ENCODE measurements around the gene RC3H2.
"Not testable (repeated sequence)": the region's sequence is repeated elsewhere in the genome, so short reads cannot be mapped to it uniquely, and the experiment has no call there.

Gene RC3H2

DNA sequence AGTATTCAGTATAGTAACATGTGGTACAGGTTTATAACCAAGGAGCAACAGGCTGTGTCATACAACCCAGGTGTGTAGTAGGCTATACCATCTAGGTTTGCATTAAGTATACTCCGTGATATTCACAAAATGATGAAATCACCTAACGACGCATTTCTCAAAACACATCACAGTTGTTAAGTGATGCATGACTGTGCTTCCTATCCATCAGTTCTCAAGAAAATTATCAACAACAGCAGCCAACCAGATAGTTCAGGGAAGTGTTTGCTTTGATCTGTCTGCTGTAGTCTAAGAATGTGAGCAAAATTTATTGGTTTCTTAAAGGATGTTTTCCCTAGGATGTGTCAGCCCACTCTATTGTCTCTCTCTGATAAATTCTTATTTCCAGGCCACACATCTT, 18.8 kb upstream of the RC3H2 start:
- no peak for DNase-seq

DNA sequence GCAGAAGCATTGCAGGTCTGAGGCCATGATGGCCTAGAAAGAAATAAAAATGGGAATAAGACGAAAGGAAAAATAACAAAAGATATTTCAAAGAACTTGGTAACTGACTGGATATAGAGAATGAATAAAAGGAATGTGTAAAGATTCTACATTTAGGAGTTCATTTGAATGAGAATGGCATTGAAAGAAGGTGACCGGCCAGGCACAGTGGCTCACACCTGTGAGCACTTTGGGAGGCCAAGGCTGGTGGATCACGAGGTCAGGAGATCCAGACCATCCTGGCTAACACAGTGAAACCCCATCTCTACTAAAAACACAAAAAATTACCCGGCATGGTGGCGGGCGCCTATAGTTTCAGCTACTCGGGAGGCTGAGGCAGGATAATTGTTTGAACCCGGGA, 17.6 kb upstream of the RC3H2 start:
- DNase-seq: no peak

DNA sequence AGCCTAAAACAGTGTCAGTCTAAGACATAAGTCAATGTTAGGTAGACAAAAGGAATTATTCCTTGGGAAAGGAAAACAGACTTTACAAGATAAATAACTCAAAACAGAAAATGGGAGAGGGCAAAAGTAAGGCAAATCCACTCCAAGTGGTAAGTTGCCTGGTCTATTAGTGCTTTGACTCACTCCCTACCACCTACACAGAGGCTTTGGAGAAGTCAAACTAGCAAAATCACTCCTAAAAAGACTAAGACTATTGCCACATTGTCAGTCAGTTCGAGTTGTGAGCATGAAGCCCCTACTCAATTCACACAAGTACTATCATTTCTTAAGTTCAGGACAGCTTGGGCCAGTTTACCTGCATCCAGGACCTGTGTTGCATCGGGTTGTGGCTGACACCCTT, 13.2 kb upstream of the RC3H2 start:
- peak; percentile 19 to 40 (median 39) for DNase-seq

DNA sequence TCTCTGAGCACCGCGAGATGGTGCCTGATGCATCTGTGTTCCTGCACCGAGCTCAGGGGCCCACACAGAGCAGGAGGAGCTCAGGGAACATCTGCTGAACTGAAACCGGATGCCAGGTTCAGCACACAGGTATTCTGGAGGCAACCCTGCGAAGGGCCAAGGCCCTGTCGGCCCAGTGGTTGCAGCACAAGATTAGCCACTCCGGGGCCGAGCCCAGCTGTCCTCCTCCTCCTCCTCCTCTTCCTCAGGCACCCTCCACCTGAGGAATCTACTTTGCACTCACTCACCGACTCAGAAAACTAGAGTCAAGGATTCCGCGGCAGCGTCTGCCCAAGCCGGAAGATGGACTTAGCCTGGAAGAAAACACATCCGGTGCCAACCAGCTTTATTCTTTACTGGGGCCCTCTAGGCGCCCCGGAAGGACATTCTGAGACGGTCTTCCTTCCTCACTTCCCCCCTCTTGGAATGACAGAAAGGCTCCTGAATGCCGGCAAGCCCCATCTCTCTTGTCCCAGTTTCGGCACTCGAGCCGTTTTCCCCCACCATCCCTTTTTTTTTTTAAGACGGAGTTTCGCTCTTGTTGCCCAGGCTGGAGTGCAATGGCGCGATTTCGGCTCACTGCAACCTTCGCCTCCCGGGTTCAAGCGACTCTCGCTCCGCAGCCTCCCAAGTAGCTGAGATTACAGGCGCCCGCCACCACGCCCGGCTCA, 8.0 kb upstream of the RC3H2 start, which contains the start of gene ZBTB6:
ZBTB6 (minus strand) TSS at position 360 of the 710 bp plus-strand sequence. CDS start 1,251 bp downstream, outside the sequence.
- DNase-seq: peak; percentile 81 to 86 (median 86)

DNA sequence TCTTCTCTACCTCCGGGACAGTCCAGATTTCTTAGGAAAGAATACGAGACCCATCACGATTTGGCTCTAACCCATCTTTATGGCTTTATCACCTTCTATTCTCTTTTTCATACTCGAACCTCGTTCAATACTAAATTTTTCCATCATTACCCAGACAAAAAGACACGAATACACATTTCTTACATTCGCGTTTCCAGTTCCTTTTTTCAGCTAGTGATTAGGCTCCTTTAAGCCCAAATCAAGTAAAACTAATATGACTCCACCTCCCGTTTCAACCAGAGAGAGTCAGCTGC, 7.5 kb upstream of the RC3H2 start:
- DNase-seq: peak in 1 of 3 donors; percentile 65

DNA sequence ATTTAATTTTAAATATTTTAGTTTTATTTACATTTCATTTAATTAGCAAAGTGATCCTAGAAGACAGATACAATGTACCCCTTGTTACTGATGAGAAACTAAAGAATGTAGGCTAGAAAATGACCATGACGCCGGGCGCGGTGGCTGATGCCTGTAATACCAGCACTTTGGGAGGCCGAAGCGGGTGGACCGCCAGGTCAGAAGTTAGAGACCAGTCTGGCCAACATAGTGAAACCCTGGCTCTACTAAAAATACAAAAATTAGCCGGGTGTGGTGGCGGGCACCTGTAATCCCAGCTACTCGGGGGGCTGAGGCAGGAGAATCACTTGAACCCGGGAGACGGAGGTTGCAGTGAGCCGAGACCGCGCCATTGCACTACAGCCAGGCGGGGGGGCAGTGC, 963 bp upstream of the RC3H2 start:
- not testable (repeated sequence) for DNase-seq

DNA sequence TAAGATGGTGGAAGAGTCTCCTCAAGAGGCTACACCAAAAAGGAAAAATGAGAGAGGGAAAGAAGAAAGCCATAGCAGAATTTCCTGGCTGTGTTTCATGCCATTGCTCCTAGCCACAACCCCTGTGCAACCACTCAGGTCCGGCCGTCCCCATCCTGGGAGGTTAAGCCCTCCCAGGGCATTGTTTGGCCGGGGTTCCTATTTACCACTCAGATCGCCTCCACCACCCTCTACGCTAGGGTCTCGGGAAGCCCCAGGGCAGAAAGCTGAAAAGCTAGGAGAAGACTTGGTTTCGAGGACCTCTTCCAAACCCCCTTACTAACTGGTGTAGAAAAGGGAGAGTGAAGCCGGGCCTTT, 715 bp downstream of the RC3H2 start:
- DNase-seq: peak; percentile 32 to 63 (median 50)

DNA sequence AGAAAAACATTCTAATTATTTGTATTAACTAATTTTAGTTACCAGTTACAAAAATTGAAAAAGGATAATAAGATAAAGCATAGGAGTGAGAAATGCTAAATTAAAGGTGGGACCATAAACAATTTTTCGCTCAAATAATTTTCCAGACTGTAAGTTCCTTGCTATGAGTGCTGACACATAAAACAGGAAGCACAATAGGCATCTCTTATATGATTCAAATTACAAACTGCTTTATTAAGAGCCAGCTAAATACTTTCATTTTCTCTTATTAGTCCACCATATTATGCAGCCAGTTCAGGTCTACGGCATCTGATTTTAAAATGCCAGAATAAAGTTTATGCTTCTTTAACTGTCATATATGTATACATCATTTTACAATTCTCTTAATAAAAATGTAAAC, 4.4 kb downstream of the RC3H2 start:
- peak; percentile 39 to 84 (median 72) for DNase-seq

DNA sequence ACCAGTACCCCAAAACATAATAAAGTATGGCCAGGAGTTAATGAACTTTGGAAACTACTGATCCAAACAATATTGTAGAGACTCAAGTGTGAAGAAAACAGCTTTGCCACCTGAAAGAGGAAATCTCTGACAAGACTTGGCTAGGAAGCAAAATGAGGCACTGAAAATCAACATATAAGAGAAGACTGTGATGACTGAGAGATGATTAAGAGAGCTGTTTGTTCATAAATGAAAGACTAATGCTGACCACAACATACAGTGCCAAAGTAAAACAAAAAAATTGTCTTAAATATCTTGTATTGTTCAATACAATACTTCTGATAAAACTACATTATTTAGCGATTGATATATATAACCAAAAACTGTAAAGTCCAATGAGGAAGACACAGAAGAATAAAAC, 7.2 kb downstream of the RC3H2 start:
- no peak for DNase-seq

DNA sequence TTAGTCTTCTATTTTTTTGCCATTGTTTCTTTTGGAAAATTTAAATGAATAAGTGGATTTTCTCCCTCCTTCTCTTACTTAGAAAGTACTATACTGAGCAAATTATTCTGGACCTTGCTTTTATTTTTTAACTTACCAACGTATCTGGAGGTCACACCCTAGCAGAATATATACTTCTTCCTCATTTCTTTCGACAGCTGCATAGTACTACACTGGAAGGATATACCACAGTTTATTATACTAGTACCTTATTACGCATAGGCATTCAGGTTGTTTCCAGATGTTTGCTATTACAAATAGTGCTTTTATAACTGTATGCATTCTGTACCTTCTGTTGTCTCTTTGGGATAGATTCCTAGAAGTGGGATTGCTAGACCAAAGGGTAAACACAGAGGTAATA, 16.7 kb downstream of the RC3H2 start:
- DNase-seq: no peak

DNA sequence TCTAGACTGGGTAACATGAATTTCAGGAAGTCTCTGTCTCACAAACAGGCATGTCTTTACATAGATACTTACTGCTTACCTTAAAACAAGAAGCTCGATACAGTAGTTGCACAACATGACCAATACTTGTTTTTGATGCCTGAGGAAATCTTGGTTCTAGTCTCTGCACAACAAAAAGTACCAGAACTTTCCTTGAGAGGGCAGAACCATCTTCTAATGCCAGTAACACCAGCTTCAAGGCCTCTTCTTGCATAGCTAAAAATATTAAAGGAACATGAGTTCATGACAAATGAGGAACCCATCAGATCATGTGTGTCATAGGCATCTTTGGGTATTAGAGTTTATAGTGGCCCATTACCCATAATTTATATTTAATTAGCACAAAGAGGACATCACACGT, 22.0 kb downstream of the RC3H2 start:
- DNase-seq: no peak

DNA sequence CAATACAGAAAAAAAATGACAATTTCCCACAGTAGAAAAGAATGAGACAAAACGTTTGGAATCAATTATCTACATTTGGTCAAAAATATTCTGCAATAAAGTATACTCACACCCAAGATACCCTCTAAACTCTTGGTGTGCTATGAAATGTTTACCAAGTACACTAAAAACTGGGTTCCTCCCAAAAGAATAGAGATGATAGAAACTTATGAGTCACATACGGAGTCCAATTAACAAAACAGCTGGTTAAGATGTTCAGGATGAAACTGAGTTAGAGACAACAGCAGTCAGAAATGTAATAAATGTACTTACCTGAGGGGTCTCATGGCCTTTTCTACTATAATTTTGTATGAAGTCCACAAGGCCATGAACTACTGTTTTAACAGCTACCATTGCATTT, 25.7 kb downstream of the RC3H2 start:
- DNase-seq: no peak

DNA sequence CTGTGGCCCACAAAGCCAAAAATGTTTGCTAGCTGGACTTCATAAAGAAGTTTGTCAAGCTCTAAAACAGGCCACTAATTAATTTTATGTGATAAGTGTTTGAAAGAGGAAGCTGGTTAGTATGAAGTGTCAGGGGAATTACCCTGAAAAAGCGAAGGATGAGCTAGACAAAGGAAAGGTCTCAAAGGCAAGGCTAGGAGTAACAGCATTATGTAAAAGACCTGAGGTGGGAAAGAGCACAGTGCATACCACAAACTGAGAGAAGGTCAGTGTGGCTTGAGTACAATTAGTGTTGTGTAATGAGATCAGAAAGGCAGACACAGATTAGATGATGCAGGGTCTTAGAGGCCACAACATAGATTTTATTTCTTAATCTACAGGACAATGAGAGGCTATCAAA, 29.6 kb downstream of the RC3H2 start:
- DNase-seq: peak in 1 of 3 donors; percentile 3

DNA sequence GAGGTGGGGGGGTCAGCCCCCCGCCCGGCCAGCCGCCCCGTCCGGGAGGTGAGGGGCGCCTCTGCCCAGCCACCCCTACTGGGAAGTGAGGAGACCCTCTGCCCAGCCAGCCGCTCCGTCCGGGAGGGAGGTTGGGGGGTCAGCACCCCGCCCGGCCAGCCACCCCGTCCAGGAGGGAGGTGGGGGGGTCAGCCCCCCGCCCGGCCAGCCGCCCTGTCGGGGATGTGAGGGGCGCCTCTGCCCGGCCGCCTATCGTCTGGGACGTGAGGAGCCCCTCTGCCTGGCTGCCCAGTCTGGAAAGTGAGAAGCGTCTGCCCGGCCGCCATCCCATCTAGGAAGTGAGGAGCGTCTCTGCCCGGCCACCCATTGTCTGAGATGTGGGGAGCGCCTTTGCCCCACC, 37.9 kb downstream of the RC3H2 start:
- DNase-seq: not testable (repeated sequence)

DNA sequence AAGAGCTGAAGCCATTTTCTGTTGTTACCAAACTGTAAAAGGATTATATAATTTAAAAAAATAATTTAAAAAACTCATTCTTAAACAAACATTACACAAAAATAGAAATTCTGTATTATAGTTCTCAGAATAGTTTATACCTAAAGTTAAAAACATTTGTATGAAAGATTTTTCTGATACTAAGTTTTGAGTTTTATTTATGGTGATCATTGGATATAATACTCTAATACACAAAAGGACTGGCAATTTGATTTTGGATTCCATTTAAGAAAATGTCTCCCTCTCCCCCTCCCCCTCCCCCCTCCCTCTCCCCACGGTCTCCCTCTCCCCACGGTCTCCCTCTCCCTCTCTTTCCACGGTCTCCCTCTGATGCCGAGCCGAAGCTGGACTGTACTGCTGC, 39.1 kb downstream of the RC3H2 start:
- DNase-seq: no peak

DNA sequence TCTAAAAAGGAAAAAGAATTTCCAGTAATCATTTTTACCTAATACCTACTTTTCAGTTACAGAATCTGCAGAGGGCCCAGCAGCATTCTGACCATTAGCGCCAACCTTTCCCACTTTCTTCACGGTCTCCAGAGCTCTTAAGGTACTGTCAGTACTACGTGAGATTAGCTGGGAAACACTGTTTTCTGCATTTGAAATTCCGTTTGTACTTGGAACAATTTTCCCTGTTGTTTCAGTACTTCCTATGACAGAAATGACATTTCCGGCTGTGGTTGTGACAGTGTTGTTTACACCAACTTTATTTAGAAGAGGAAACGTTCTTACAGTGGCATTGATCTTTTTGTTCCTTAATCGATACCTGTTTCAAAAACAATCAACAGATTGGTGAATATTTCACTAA, 39.9 kb downstream of the RC3H2 start:
- no peak for DNase-seq

DNA sequence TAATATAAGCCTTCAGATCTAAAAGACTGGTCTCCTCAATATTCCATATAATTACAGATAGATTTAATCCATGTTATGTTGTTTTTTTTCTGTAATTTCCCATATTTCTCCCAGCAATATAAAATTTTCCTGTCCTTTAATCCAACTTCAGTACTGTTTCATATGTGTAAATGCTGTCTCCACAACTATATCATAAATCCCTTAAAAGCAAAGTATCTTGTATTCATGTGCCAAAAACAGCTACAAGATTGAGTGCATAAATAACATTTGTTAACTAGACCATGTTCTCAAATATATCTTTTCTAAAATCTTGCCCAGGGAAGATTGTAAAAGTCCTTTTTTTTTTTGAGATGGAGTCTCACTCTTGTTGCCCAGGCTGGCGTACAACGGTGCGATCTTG, 41.8 kb downstream of the RC3H2 start:
- no peak for DNase-seq

DNA sequence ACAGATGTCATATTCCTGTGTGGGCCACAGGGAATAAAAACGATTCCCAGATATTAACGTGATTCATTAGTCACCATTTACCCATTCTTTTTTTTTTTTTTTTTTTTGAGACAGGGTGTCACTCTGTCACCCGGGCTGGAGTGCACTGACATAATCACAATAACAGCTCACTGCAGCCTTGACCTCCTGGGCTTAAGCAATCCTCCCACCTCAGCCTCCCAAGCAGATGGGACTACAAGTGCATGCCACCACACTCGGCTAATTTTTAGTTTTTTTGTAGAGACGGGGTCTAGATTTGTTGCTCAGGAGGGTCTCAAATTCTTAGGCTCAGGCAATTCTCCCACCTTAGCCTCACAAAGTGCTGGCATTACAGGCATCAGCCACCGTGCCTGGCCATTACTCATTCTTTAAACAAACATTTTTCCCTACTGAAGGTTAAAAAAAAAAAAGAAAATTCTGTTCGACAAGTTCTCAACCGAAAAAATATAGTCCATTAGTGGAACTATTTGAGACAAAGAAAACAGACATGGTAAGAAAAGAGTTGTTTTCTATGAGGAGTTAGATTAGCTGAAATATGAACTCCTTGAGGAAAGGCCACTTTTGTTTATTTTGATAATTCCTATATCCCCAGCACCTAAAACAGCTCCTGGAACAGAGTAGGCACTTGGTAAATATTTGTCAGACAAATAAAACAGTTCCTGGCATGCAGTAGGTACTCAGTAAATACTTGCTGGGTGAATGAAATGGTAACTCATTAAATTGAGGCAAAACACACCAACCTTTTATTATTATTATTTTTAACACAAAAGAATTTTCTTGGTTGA, 44.6 kb downstream of the RC3H2 start:
- DNase-seq: no peak

DNA sequence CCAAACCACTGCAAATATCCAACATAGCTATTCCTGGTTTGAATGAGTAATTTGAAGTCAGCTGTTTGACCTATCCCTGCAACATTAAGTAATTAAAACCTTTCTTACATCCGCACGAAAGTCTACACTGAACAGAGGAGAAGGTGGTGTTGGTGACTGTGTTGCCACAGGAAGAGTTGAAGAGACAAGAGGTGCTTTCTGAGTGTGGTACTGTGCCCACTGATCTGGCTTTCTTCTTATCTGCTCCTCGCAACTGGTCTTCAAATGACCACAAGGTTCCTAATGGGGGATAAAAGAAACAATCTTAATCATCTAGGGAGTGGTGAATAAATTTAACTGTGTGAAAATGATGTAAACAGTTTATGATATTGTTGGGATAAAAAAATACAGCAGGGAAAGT, 47.3 kb downstream of the RC3H2 start:
- DNase-seq: no peak

DNA sequence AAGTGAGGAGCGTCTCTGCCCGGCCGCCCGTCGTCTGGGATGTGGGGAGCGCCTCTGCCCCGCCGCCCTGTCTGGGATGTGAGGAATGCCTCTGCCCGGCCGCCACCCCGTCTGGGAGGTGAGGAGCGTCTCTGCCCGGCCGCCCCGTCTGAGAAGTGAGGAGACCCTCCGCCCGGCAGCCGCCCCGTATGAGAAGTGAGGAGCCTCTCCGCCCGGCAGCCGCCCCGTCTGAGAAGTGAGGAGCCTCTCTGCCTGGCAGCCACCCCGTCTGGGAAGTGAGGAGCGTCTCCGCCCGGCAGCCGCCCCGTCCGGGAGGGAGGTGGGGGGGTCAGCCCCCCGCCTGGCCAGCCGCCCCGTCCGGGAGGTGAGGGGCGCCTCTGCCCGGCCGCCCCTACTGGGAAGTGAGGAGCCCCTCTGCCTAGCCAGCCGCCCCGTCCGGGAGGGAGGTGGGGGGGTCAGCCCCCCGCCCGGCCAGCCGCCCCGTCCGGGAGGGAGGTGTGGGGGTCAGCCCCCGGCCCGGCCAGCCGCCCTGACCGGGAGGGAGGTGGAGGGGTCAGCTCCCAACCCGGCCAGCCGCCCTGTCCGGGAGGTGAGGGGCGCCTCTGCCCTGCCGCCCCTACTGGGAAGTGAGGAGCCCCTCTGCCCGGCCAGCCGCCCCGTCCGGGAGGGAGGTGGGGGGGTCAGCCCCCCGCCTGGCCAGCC, 52.9 kb downstream of the RC3H2 start:
- not testable (repeated sequence) for DNase-seq

DNA sequence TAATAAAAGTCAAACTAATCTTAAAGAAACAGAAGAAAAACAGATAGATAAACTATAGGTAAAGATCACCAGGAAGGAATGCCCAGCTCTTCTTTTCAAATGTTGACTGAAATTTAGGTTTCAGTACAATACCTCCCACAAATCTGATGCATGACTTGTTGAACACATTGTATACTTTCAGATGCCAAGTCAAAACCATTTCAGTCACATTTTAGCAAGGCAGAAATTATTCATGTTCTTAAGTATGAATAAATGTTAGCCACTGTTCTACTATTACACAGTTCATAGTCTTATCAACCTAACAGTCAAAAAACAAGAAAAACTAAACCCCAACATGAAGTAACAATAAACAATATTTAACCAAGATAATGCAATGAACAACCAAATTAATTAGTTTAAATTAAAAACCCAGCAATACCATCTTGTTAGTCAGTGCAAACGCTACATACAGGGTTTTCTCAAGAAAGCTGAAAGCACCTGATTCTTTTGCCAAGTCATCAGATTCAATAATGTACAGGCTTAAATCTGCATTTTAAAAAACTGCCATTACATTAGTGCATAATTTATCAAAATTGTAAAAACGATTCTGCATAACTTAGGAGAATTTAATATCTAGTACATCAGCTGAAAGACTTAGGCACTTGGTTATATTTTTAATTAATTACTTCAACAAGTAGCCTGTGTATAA, 56.8 kb downstream of the RC3H2 start:
- DNase-seq: no peak

DNA sequence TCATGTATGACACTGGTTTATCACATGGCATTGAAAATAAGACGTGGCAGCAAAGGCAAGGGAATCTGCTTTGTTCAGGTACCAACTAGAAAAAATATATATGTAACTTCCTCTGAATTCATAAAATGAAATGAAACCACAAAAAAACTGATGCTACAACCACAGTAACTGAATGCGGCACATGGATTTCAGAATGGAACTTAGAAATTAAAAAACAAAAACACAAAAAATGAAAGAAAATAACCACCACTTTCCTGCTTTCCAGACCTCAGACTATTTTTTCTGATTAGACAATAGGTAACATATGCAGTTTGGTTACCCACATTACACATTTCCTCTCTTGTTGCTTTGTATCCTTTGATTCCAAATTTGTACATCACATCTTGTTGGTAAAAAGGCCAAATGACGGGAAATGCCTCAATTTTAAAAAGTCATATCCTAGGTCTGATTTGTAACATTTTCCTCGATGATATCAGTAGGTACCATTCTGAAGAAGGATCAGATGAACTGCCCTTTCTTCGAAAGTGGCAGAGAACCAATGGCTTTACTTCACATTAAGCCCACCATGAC, 58.7 kb downstream of the RC3H2 start:
- DNase-seq: no peak

DNA sequence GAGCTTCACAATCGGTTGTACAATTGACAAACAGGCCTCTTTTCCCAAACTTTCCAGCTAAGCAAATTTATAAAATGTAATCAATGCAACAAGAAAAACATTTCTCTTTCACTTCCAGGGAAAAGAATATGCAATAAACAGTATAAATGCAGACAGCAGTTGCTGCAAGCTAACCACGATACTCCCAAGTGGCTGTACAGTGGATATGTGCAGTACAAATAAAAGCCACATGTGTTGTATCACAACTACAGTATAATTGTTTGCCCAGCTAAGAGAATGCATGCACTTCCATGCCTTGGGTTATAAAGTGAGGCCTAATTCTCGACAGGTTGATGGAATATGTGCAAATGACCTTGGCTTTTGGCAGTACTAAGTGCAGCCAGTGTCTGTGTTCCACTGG, 60.0 kb downstream of the RC3H2 start:
- DNase-seq: no peak
